ENCODE measurements around the gene BCL11B.
"Not testable (repeated sequence)": the region's sequence is repeated elsewhere in the genome, so short reads cannot be mapped to it uniquely, and the experiment has no call there.

Gene BCL11B

GRCh38 chr14:99189201-99189801 lies 82.7 kb downstream of the BCL11B start:
- Histone ChIP-seq H3K79me2 (ENCODE audit: insufficient read depth, low read depth) (no peaks in the 10 kb centered on the region), H2AFZ (ENCODE audit: low read depth) (no peak overlapping the region), H3K27ac (no peak overlapping the region), H4K20me1 (ENCODE audit: insufficient read depth) (no peaks in the 10 kb centered on the region), H3K36me3 (ENCODE audit: insufficient read depth) (no peaks in the 10 kb centered on the region), H3K4me3 (IDR thresholded peaks at IDR 0.05; ENCODE audit: insufficient read depth, low read depth, low read length) (no peak overlapping the region), H3K4me1 (ENCODE audit: low read depth, poor library complexity, severe bottlenecking) (no peaks in the 10 kb centered on the region), H3K4me2 (no peak overlapping the region), H3K9ac (no peak overlapping the region), H3K27me3 (ENCODE audit: insufficient read depth, low read depth) (no peaks in the 10 kb centered on the region)
- no peak for TF ChIP-seq CTCF (conservative IDR thresholded peaks at IDR 0.05; ENCODE audit: low read depth, low read length)

GRCh38 chr14:99188731-99189191 lies 83.2 kb downstream of the BCL11B start:
- Histone ChIP-seq H3K9ac (no peak overlapping the region), H3K4me1 (ENCODE audit: low read depth, poor library complexity, severe bottlenecking) (no peaks in the 10 kb centered on the region), H3K27ac (no peak overlapping the region), H3K27me3 (ENCODE audit: insufficient read depth, low read depth) (no peaks in the 10 kb centered on the region), H3K79me2 (ENCODE audit: insufficient read depth, low read depth) (no peaks in the 10 kb centered on the region), H2AFZ (ENCODE audit: low read depth) (no peak overlapping the region), H3K4me3 (IDR thresholded peaks at IDR 0.05; ENCODE audit: insufficient read depth, low read depth, low read length) (no peak overlapping the region), H3K4me2 (no peak overlapping the region), H3K36me3 (ENCODE audit: insufficient read depth) (no peaks in the 10 kb centered on the region), H4K20me1 (ENCODE audit: insufficient read depth) (no peaks in the 10 kb centered on the region)
- TF ChIP-seq CTCF (conservative IDR thresholded peaks at IDR 0.05; ENCODE audit: low read depth, low read length) = no peak

GRCh38 chr14:99187858-99188257 lies 84.1 kb downstream of the BCL11B start:
- H4K20me1 ChIP-seq (ENCODE audit: insufficient read depth) = no peaks in the 10 kb centered on the region
- no peak overlapping the region for H3K27ac ChIP-seq
- no peak overlapping the region for H3K4me2 ChIP-seq
- H2AFZ ChIP-seq (ENCODE audit: low read depth) = no peak overlapping the region
- no peak overlapping the region for H3K4me3 ChIP-seq (IDR thresholded peaks at IDR 0.05; ENCODE audit: insufficient read depth, low read depth, low read length)
- no peaks in the 10 kb centered on the region for H3K4me1 ChIP-seq (ENCODE audit: low read depth, poor library complexity, severe bottlenecking)
- no peaks in the 10 kb centered on the region for H3K27me3 ChIP-seq (ENCODE audit: insufficient read depth, low read depth)
- no peak for TF ChIP-seq CTCF (conservative IDR thresholded peaks at IDR 0.05; ENCODE audit: low read depth, low read length)
- no peaks in the 10 kb centered on the region for H3K79me2 ChIP-seq (ENCODE audit: insufficient read depth, low read depth)
- H3K9ac ChIP-seq = no peak overlapping the region
- H3K36me3 ChIP-seq (ENCODE audit: insufficient read depth) = no peaks in the 10 kb centered on the region

- no peaks in the 10 kb centered on the region for H4K20me1 ChIP-seq (ENCODE audit: insufficient read depth)
- no peaks in the 10 kb centered on the region for H3K27me3 ChIP-seq (ENCODE audit: insufficient read depth, low read depth)
- H3K79me2 ChIP-seq (ENCODE audit: insufficient read depth, low read depth) = no peaks in the 10 kb centered on the region
- no peak overlapping the region for H3K27ac ChIP-seq
- H3K4me2 ChIP-seq = no peak overlapping the region
- no peak overlapping the region for H2AFZ ChIP-seq (ENCODE audit: low read depth)
- H3K36me3 ChIP-seq (ENCODE audit: insufficient read depth) = no peaks in the 10 kb centered on the region
- H3K4me3 ChIP-seq (IDR thresholded peaks at IDR 0.05; ENCODE audit: insufficient read depth, low read depth, low read length) = no peak overlapping the region
- no peaks in the 10 kb centered on the region for H3K4me1 ChIP-seq (ENCODE audit: low read depth, poor library complexity, severe bottlenecking)
- no peak for TF ChIP-seq CTCF (conservative IDR thresholded peaks at IDR 0.05; ENCODE audit: low read depth, low read length)
- H3K9ac ChIP-seq = no peak overlapping the region
Measured at GRCh38 chr14:99186956-99187690, 84.9 kb downstream of the BCL11B start.

- not testable (repeated sequence) for H3K4me1 ChIP-seq (ENCODE audit: low read depth, poor library complexity, severe bottlenecking); H3K27ac ChIP-seq; H3K79me2 ChIP-seq (ENCODE audit: insufficient read depth, low read depth); H3K27me3 ChIP-seq (ENCODE audit: insufficient read depth, low read depth); H3K4me2 ChIP-seq; H4K20me1 ChIP-seq (ENCODE audit: insufficient read depth); H3K9ac ChIP-seq; H3K4me3 ChIP-seq (IDR thresholded peaks at IDR 0.05; ENCODE audit: insufficient read depth, low read depth, low read length); H3K36me3 ChIP-seq (ENCODE audit: insufficient read depth); H2AFZ ChIP-seq (ENCODE audit: low read depth)
Measured at GRCh38 chr14:99186336-99186735, 85.7 kb downstream of the BCL11B start.

All from KMS-11 (cell line).